ENCODE results near the gene RPS3.

Gene RPS3

DNA sequence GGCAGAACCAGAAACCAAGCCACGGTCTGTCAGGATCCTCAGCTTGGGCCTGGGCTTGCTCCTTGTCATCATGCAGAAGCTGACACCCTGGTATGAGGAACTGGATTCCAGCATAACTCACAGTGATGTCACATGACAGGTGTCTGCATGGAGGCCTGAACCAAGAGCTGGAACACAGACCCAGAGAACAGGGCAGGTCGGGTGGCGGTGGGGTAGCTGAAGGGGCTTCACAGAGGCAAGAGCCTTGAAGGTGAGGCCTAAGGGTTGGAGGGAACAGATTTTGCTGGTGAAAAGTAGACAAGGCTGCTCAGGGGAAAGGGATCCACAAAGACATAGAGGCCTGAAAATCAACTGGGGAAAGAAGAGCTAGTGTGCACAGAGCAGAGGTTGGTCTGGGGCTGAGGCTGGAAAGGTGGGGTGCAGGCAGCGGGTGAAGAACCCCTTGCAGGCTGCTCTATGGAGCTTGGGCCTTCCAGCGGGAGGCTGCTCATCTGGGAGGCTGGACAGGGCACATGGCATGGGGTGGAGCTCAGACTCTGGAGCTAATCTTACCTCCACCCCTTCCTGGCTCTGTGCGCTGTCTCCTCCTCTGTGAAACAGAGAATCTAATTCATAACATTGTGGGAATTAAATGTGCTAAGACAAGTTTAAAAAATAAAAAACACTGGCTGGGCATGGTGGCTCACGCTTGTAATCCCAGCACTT is 18.4 kb upstream of the RPS3 start:
- H3K27ac ChIP-seq (ENCODE audit: low read depth, low read length), result no peak overlapping the region
- H3K9me3 ChIP-seq (ENCODE audit: control insufficient read depth, insufficient read depth, low read depth, low read length), result no peaks in the 10 kb centered on the region
- no peak overlapping the region for H3K9ac ChIP-seq (ENCODE audit: low read length)
- H3K36me3 ChIP-seq (ENCODE audit: control insufficient read depth, insufficient read depth, low read length), result no peaks in the 10 kb centered on the region
- H3K4me1 ChIP-seq (ENCODE audit: control insufficient read depth, insufficient read depth, low read length), result peaks cover 3% of the 10 kb centered on the region; the same call in 1 of the 2 replicates
- H3K4me3 ChIP-seq (ENCODE audit: low read depth, low read length), result no peak overlapping the region
- no peaks in the 10 kb centered on the region for H3K27me3 ChIP-seq (ENCODE audit: control insufficient read depth, insufficient read depth, low read length)

DNA sequence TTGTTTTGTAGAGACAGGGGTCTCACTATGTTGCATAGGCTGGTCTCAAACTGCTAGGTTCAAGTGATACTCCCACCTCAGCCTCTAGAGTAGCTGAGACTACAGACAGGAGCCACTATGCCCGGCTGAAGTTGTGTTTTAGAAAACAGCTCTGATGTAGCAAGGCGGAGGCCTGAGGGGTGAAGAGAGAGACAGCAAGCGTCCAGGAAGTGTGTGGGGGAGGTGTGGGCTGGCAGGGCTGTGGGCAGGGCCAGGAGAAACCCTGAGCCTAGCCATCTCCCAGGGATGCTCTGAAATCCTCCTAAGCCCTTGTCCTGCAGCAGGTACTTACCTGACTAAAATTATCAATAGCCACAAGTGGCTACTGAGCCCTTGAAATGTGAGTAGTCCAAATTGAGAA is 16.1 kb upstream of the RPS3 start:
- no peaks in the 10 kb centered on the region for H3K36me3 ChIP-seq (ENCODE audit: control insufficient read depth, insufficient read depth, low read length)
- peaks cover 14% of the 10 kb centered on the region; the same call in 1 of the 2 replicates for H3K4me1 ChIP-seq (ENCODE audit: control insufficient read depth, insufficient read depth, low read length)
- H3K4me3 ChIP-seq (ENCODE audit: low read depth, low read length), result no peak overlapping the region
- no peaks in the 10 kb centered on the region for H3K9me3 ChIP-seq (ENCODE audit: control insufficient read depth, insufficient read depth, low read depth, low read length)
- no peak overlapping the region for H3K9ac ChIP-seq (ENCODE audit: low read length)
- H3K27me3 ChIP-seq (ENCODE audit: control insufficient read depth, insufficient read depth, low read length), result no peaks in the 10 kb centered on the region
- no peak overlapping the region; the same call in 1 of the 2 replicates for H3K27ac ChIP-seq (ENCODE audit: low read depth, low read length)

DNA sequence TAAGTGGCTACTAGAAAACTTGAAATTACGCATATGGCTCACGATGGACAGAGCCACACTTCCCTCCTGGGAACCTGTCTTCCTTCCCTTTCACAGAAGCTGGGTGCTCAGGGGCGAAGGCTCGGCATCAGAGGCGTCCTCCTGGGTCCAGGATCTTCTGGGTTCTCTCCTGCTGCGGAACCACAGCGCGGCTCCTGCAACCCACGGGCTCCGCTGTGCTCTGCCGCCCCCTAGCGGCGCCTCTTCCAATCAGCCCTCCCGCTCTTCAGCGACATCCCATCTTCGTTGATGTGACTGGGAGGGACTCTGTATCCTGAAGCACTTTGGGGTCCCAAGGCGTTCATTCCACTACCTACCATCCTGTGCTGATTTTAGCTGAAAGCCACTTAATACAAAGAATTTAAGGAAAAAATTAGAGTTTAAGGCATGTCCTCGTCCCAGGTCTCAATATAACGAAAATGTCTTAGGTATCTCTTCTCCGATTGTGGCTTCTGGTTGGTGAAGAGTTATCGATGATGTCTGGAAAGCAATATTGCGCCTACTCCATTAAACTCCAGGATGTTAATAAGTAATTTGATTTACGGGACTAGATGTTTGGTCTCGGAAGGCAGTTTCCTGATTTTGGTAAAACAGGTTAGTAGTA is 14.8 kb upstream of the RPS3 start:
- H3K27ac ChIP-seq (ENCODE audit: low read depth, low read length), result no peak overlapping the region
- no peaks in the 10 kb centered on the region for H3K9me3 ChIP-seq (ENCODE audit: control insufficient read depth, insufficient read depth, low read depth, low read length)
- H3K4me1 ChIP-seq (ENCODE audit: control insufficient read depth, insufficient read depth, low read length), result peaks cover 22% of the 10 kb centered on the region; the same call in 1 of the 2 replicates
- H3K36me3 ChIP-seq (ENCODE audit: control insufficient read depth, insufficient read depth, low read length), result no peaks in the 10 kb centered on the region
- H3K9ac ChIP-seq (ENCODE audit: low read length), result no peak overlapping the region
- H3K4me3 ChIP-seq (ENCODE audit: low read depth, low read length), result no peak overlapping the region
- no peaks in the 10 kb centered on the region for H3K27me3 ChIP-seq (ENCODE audit: control insufficient read depth, insufficient read depth, low read length)

DNA sequence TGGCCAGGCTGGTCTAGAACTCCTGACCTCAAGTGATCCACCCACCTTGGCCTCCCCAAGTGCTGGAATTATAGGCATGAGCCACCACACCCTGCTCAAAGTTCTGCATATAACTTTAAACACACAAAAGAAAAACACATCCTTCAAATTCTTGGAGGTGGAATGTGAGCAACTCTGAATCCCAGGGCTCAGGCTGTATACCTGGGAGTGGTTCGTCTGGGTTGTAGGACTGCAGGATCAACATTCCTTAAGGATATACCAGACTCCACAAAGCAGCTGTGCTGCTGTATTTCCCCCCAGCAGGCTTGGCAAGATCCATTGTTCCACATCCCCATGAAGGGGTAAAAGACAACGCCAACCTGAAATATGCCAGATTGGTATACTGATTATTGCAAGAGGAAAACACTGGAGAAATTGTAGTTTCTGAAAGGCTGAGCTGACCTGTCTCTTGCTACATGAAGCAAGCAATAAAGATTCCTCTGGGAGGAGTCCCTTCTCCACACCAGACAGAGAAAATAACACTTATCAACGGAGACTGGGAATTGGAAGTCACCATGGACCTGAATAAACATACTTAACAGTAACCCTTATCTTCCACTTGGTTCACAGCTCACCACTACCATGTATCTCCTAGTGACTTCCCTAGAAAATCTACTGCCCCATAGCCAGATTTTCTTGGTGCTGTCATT is 12.2 kb upstream of the RPS3 start:
- H3K4me1 ChIP-seq (ENCODE audit: control insufficient read depth, insufficient read depth, low read length), result peaks cover 22% of the 10 kb centered on the region; the same call in 1 of the 2 replicates
- H3K36me3 ChIP-seq (ENCODE audit: control insufficient read depth, insufficient read depth, low read length), result no peaks in the 10 kb centered on the region
- no peak overlapping the region for H3K4me3 ChIP-seq (ENCODE audit: low read depth, low read length)
- no peaks in the 10 kb centered on the region for H3K27me3 ChIP-seq (ENCODE audit: control insufficient read depth, insufficient read depth, low read length)
- peak overlapping the region; percentile 67; the same call in 1 of the 2 replicates for H3K27ac ChIP-seq (ENCODE audit: low read depth, low read length)
- H3K9ac ChIP-seq (ENCODE audit: low read length), result peak overlapping the region; percentile 55
- H3K9me3 ChIP-seq (ENCODE audit: control insufficient read depth, insufficient read depth, low read depth, low read length), result no peaks in the 10 kb centered on the region

DNA sequence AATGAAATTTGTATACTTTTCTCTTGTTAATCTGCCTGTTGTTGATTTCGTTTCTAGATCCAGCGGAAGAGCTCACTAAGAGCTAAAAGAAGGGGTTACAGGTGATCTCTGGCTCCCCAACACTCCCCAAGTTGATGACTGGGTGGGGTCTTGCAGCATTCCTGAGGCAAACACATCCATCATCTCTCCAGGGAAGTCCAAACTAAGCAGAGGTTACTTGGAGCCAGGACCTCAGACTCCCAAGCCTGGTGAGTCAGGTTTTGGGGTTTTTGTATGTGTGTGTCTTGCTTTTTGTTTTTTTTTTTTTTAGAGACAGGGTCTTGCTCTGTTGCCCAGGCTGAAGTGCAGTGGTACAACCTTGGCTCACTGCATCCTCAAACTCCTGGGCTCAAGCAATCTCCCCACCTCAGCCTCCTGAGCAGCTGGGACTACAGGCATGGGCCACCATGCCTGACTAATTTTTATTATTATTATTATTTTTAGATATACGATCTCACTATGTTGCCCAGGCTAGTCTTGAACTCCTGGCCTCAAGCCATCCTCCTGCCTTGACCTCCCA is 11.5 kb upstream of the RPS3 start:
- Histone ChIP-seq H3K36me3 (ENCODE audit: control insufficient read depth, insufficient read depth, low read length) (no peaks in the 10 kb centered on the region), H3K4me3 (ENCODE audit: low read depth, low read length) (no peak overlapping the region), H3K27me3 (ENCODE audit: control insufficient read depth, insufficient read depth, low read length) (no peaks in the 10 kb centered on the region), H3K9ac (ENCODE audit: low read length) (no peak overlapping the region), H3K4me1 (ENCODE audit: control insufficient read depth, insufficient read depth, low read length) (peaks cover 22% of the 10 kb centered on the region; the same call in 1 of the 2 replicates), H3K9me3 (ENCODE audit: control insufficient read depth, insufficient read depth, low read depth, low read length) (no peaks in the 10 kb centered on the region), H3K27ac (ENCODE audit: low read depth, low read length) (peak overlapping the region; percentile 67; the same call in 1 of the 2 replicates)

DNA sequence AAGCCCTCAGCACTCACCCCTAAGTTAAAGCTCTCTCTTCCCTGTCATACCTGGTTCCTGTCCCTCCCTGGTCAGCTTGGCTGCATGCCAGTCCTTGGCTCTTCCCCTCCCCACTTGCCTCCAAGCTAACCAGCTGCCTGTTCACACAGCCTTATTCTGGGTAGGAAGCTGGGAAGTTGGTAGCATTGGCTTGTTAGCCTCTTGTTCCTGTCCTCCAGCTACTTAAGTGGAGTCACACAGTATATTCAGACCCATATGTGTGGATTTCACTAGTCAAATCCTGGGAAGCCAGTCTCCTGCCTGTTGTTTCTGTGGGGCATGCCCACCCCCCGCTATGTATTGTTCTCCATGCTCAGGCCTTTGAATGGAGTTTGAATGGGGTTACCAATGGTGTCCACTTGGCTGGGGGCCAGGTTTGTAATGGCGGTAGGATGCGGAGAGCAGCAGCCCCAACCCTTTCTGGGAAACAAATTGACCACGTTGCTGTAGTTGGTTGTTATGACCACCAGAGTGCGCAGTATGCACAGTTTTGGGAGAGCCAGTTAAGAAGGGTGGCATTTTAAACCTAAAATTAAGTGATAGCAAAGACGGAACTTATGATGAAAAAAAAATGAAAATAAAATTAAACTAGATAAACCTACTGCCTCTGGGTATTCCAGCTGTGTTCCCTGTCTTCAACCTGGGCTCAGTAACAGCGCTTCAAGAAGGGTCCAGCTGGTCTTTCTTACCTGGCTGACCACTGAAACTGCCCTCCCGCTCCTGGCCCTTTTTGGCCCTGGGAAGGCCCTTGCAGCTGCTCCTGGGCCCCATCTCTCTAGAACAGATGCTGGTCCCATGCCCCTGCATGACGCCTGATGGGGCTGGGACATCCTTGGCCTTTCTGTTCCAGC is 10.7 kb upstream of the RPS3 start:
- no peak overlapping the region for H3K4me3 ChIP-seq (ENCODE audit: low read depth, low read length)
- no peaks in the 10 kb centered on the region for H3K9me3 ChIP-seq (ENCODE audit: control insufficient read depth, insufficient read depth, low read depth, low read length)
- H3K27ac ChIP-seq (ENCODE audit: low read depth, low read length), result peak overlapping the region; percentile 0; the same call in 1 of the 2 replicates
- H3K27me3 ChIP-seq (ENCODE audit: control insufficient read depth, insufficient read depth, low read length), result no peaks in the 10 kb centered on the region
- no peaks in the 10 kb centered on the region for H3K36me3 ChIP-seq (ENCODE audit: control insufficient read depth, insufficient read depth, low read length)
- H3K4me1 ChIP-seq (ENCODE audit: control insufficient read depth, insufficient read depth, low read length), result peaks cover 19% of the 10 kb centered on the region; the same call in 1 of the 2 replicates
- H3K9ac ChIP-seq (ENCODE audit: low read length), result peak overlapping the region; percentile 0

GRCh38 chr11:75389276-75389605 is 10.1 kb upstream of the RPS3 start:
- H3K4me3 ChIP-seq (ENCODE audit: low read depth, low read length), result no peak overlapping the region
- H3K9ac ChIP-seq (ENCODE audit: low read length), result no peak overlapping the region
- no peak overlapping the region for H3K27ac ChIP-seq (ENCODE audit: low read depth, low read length)
- H3K4me1 ChIP-seq (ENCODE audit: control insufficient read depth, insufficient read depth, low read length), result peaks cover 23% of the 10 kb centered on the region; the same call in 1 of the 2 replicates
- no peaks in the 10 kb centered on the region for H3K36me3 ChIP-seq (ENCODE audit: control insufficient read depth, insufficient read depth, low read length)
- no peaks in the 10 kb centered on the region for H3K9me3 ChIP-seq (ENCODE audit: control insufficient read depth, insufficient read depth, low read depth, low read length)
- no peaks in the 10 kb centered on the region for H3K27me3 ChIP-seq (ENCODE audit: control insufficient read depth, insufficient read depth, low read length)

GRCh38 chr11:75389925-75390324 is 9.4 kb upstream of the RPS3 start:
- Histone ChIP-seq H3K27me3 (ENCODE audit: control insufficient read depth, insufficient read depth, low read length) (no peaks in the 10 kb centered on the region), H3K27ac (ENCODE audit: low read depth, low read length) (no peak overlapping the region), H3K9ac (ENCODE audit: low read length) (no peak overlapping the region), H3K36me3 (ENCODE audit: control insufficient read depth, insufficient read depth, low read length) (no peaks in the 10 kb centered on the region), H3K9me3 (ENCODE audit: control insufficient read depth, insufficient read depth, low read depth, low read length) (no peaks in the 10 kb centered on the region), H3K4me3 (ENCODE audit: low read depth, low read length) (no peak overlapping the region), H3K4me1 (ENCODE audit: control insufficient read depth, insufficient read depth, low read length) (peaks cover 24% of the 10 kb centered on the region; the same call in 1 of the 2 replicates)

GRCh38 chr11:75394085-75394840 is 5.1 kb upstream of the RPS3 start:
- Histone ChIP-seq H3K4me1 (ENCODE audit: control insufficient read depth, insufficient read depth, low read length) (peaks cover 5% of the 10 kb centered on the region; the same call in 1 of the 2 replicates), H3K27me3 (ENCODE audit: control insufficient read depth, insufficient read depth, low read length) (no peaks in the 10 kb centered on the region), H3K9me3 (ENCODE audit: control insufficient read depth, insufficient read depth, low read depth, low read length) (no peaks in the 10 kb centered on the region), H3K36me3 (ENCODE audit: control insufficient read depth, insufficient read depth, low read length) (no peaks in the 10 kb centered on the region), H3K9ac (ENCODE audit: low read length) (no peak overlapping the region), H3K4me3 (ENCODE audit: low read depth, low read length) (no peak overlapping the region), H3K27ac (ENCODE audit: low read depth, low read length) (no peak overlapping the region)

DNA sequence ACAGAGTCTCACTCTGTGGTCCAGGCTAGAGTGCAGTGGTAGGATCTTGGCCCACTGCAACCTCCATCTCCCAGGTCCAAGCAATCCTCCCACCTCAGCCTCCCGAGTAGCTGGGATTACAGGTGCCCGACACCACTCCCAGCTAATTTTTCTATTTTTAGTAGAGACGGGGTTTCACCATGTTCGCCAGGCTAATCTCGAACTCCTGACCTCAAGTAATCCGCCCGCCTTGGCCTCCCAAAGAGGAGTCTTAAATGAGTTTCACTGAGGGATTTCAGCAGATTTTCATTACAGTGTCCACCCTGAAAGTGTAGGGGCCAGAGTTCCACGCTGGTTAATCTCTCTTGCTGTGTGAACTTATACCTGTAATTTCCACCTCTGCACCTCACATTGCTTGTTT is 412 bp upstream of the RPS3 start:
- H3K27me3 ChIP-seq (ENCODE audit: control insufficient read depth, insufficient read depth, low read length), result no peaks in the 10 kb centered on the region
- H3K4me3 ChIP-seq (ENCODE audit: low read depth, low read length), result no peak overlapping the region
- peaks cover 43% of the 10 kb centered on the region for H3K36me3 ChIP-seq (ENCODE audit: control insufficient read depth, insufficient read depth, low read length)
- peaks cover 10% of the 10 kb centered on the region; the same call in 1 of the 2 replicates for H3K4me1 ChIP-seq (ENCODE audit: control insufficient read depth, insufficient read depth, low read length)
- H3K27ac ChIP-seq (ENCODE audit: low read depth, low read length), result no peak overlapping the region
- H3K9ac ChIP-seq (ENCODE audit: low read length), result no peak overlapping the region
- no peaks in the 10 kb centered on the region for H3K9me3 ChIP-seq (ENCODE audit: control insufficient read depth, insufficient read depth, low read depth, low read length)
